ENCODE measurements around the gene GNG14.
"Not testable (repeated sequence)": the region's sequence is repeated elsewhere in the genome, so short reads cannot be mapped to it uniquely, and the experiment has no call there.

The GNG14 gene

DNA sequence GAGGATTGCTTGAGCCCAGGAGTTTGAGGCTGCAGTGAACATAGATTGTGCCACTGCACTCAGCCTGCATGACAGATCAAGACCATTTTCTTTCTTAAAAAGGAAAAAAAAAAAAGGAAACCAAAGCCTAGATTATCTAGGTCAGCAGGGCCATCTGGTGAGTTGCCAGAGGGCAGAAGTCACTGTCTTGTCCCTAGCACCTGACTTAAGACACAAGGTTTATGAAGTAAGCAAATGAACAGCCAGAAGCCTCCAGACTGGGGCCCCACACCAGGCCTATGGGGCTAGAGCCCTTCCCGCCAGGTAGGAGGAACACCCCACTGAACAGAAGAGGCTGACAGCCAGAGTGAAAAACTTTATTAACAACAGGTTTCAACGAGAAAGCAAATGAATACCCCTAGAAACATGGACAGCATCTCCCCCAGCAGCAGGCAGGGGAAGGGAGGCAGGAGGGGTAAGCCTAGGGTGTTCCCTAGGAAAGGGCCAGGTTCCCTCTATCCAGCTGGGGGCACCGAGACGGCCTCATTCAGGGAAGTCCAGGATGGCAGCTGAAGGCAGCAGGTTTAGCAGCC, 20.0 kb upstream of the GNG14 start:
- DNase-seq = peak; percentile 15

DNA sequence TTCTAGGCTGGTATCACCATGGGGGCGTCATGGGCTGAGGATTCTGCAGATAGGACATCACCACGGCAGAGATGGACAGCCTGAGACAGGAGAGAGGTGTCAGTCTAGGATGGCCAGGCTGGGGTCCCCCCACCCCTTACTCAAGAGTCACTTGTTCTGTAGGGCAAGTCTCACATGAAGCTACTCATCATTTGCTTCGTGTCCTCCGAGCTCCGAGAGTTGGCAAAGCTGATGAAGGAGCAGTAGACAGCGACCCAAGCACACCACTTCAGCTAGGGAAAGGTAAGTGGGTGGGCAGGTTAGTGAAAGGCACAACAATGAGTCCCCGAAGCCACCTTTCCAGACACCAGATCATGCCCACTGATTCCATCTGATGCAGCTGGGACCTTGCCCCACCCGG, 19.5 kb upstream of the GNG14 start:
- no peak for DNase-seq

DNA sequence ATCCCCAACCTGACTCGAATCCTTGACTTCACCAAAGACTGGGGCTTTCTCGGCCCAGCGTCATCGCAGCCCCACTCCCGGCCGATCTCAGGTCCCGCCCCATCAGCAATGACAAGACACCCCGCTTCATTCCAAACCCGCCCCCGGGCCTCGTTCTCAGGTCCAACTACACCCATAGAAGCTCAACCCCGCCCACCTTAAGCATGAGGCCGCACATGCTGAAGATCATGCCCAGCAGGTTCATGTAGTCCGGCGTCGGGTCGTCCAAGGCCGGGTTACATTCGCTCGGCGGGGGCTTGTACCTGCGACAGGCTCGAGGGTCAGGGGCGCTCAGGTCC, 18.9 kb upstream of the GNG14 start:
- DNase-seq = peak; percentile 80

DNA sequence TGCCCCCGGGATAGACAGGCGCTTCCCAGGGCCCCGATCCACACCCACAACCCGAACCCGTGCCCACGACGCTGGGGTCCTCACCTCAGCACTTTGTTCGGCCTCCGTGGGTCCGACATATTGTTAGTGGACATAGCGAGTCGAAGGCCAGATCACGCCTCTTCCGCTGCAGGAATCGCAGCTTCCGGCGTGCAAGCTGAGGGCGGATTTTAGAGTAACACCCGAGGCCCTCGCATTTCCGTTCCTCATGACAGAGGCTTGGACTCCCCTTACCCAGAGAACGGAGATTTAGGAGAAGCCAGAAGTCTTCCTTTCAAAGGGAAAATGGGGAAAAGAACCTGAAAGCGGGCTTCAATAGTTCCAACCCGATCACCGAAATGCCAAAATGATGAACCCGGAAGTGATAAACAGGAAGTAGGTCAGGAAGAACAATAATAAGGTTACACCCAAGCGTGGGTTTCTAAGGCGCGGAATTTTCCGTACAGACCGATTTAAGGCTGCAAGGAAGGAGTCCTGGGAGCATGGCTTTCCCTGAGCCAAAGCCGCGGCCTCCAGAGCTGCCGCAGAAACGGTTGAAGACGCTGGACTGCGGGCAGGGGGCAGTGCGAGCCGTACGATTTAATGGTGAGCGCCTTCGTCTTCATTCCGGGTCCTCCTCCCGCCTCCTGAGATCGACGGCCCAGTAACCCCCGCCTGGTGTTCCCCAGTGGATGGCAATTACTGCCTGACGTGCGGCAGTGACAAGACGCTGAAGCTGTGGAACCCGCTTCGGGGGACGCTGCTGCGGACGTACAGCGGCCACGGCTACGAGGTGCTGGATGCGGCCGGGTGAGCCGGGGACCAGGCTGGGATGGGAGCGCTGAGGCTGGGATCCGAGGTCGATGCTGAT, 18.3 kb upstream of the GNG14 start:
- DNase-seq = peak; percentile 91

DNA sequence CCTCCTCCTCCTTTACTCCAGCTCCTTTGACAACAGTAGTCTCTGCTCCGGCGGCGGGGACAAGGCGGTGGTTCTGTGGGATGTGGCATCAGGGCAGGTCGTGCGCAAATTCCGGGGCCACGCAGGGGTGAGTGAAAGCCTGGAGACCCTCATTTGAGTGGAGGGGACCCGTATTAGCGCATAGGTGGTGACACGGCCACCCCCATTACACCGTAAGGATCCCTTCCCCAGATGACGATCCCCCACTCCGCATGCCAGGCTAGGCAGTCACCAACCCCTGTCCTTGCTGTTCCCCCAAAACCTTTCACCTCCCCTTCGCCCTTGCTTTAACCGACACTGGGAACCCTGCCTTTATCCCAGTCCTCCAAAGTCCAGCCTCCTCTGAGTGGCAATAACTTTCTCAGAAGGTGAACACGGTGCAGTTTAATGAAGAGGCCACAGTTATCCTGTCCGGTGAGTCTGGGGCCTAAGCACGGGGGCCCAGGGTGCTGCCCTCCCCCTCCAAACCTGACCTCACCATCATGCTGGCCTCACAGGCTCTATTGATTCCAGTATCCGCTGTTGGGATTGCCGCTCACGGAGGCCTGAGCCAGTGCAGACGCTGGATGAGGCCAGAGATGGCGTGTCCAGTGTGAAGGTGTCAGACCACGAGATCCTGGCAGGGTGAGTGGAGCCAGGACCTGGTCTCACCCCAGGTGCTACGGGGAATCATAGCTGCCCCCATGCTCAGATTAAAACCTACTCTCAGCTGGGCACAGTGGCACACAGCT, 17.5 kb upstream of the GNG14 start:
- no peak for DNase-seq

DNA sequence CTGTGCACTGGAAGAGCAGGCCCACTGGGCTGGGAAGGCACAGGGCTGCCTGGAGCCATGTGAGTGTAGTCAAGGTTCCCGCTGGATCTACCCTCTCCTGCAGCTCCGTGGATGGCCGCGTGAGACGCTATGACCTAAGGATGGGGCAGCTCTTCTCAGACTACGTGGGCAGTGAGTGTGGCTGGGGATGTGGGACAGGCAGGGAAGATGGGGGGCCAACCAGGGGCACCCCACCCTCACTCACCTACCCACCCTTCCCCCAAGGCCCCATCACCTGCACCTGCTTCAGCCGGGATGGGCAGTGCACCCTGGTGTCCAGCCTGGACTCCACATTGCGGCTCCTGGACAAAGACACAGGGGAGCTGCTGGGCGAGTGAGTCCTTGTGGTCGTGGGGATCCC, 15.1 kb upstream of the GNG14 start:
- DNase-seq = no peak

DNA sequence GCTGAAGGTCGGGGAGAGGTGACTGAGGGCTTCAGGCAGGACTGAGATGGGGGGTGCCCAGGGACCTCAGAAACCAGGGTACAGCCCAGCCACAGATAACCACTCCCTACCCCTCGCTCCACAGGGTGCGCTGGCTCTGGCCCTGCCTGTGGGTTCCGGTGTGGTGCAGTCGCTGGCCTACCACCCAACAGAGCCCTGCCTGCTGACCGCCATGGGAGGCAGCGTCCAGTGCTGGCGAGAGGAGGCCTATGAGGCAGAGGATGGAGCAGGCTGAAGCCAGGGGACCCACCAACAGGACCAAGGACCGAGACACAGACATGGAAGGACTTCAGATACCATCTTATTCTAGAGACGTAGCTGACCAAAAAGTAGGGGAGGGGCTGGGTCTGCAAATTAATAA, 12.4 kb upstream of the GNG14 start:
- DNase-seq = no peak

DNA sequence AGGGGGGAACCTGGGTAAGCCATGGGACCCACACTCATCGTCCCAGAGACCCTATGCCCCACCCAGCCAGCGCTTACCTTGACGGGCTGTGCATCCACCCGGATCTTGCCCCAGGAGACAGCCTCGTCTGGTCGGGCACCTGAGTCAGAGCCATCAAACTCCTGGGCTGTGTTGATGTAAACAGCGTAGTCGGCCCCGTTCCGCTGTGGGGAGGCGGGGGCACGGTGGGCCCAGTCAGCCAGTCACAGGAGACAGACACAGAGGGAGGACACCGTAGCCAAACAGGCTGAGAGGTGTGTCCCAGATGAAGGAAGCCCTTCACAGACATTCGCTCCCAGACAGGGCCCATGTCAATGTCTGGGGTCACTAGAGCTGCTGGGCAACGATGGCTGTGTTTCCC, 11.9 kb upstream of the GNG14 start:
- DNase-seq = no peak

DNA sequence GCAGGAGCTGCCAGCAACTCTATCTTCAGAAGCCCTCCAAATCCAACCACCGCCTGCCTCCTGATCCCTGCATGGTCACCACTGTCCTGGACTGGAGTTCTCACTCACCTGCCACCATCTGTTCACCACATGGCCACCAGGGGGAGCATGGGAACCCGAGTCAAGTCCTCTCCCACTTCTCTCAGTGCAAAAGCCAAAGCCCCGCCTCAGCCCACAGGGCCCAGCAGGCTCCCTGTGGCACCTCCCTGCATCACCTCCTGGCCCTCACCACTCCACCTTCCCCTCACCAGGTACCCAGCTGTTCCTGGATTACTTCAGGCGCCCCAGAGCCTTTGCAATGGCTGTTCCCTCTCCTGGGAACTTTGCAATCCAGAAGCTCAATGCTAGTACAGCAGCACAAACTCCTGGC, 11.4 kb upstream of the GNG14 start:
- DNase-seq = peak; percentile 93

DNA sequence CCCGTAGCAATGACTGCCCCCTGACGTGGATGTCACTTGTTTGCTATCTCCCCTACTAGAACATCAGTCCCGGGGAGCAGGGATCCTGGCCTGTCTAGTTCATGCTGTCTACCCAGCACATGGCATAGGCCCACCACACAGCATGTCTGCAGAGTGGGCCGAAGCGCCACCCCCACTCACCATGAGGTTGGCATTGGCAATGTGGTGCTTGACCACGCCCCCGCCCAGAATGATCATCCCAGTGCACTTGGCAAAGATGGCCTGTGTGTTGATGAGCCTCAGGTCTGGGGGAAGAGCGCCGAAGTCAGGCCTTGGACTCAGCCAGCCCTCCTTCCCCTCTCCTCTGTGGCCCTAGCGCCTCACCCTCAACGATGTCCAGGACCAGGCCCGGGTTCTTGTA, 10.9 kb upstream of the GNG14 start:
- no peak for DNase-seq

DNA sequence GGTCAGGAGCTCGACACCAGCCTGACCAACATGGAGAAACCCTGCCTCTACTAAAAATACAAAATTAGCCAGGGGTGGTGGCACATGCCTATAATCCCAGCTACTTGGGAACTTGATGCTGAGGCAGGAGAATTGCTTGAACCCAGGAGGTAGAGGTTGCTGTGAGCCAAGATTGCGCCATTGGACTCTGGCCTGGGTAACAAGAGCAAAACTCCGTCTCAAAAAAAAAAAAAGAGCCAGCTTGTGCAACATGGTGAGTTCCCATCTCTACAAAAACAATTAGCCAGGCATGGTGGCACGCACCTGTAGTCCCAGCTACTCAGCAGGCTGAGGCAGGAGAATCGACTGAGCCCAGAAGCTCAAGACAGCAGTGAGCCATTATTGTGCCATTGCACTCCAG, 9.8 kb upstream of the GNG14 start:
- not testable (repeated sequence) for DNase-seq

DNA sequence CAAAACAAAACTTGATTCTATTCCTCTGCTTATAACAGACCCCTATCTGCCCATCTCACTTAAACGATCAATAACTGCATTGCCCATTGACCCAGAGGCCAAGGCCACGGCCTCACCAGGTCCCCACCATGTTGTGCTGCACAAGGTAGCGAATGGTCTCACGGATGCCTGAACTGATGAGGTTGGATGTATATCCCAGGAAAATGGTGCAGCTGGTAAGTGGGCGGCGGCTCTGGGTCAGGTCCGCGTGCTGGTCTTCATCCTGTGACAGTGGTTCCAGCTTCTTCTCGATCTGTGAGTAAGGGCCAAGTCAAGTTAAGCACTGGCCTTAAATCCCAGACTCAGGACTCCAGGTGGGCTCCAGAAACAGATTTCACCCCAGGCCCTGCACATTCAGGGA, 7.8 kb upstream of the GNG14 start:
- DNase-seq = no peak

DNA sequence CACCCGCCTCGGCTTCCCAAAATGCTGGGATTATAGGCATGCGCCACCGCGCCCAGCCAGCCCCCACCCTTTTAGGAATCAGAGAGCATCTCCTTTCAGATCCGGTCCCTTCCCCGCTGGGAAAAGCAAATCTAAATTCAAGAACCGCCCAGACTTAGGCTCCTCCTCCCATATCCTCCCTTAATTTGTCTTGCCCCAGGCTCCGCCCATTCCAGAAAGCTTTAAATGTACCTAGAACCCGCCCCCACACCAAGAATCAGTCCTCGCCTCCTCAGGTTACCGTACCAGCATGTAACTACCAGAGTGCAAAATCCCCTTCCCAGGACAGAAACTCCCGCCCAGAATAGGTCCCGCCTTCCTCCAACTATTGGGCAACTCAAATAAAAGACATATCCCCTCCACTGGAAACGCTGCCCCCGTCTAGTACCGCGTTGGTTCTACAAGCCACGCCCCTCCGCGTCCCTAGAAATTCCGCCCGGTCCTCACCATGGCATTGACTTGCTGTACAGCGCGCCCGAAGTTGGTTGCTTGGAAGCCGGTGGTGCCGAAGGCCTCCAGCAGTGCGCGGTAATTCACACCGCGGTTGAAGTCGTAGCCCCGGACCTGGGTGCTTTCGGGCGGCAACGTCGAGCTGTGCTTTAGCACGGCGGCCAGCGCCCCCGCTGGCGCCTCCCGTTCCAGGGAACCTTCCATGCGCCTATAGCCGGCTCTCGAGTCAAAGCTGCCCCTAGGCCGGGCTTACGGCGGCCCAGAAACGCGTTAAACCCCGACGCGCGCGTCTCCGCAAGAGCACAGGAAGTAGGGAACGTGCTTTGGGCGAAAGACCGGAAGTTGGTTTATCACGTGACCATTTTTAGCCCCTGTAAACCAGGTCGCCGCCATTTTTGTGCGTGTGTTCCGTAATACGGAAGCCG, 6.5 kb upstream of the GNG14 start, which contains the start of gene DHPS:
Gene DHPS (minus strand): TSS at position 807 of the 914 bp plus-strand sequence. CDS start 114 bp downstream, at position 693.
- DNase-seq = peak; percentile 99

DNA sequence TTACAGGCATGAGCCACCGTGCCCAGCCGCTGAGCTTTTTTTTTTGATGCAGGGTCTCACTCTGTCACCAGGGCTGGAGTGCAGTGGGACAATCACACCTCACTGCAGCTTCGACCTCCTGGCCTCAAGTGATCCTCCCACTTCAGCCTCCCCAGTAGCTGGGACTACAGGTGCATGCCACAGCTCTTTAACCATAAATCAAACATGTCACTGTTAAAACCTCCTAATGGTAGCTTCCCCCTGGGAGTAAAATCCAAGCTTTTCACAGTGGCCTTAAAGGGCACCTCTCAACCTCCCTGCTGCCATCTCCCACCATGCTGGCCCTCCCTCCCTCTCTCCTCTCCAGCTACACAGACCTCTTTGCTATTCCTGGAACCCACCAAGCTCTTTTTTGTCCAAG, 2.0 kb upstream of the GNG14 start:
- DNase-seq = no peak

DNA sequence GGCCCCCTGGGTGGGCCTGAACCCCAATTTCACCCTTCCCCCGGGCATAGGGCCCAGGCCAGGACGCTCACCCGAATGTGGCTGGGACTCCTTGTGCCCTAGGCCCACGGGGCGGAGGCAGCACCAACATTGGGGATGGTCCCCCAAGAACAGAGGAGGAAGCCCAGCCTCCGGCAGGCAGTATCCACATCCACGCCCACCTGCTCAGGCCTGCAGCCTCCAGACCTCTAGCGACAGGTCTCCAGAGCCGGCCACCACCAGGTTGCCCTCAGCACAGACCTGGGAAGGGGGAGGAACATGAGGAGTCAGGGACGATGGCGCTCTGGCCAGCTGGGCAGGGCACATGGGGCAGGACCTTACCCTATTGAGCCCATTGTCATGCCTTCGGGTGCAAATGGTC, 1.2 kb downstream of the GNG14 start:
- DNase-seq = no peak

DNA sequence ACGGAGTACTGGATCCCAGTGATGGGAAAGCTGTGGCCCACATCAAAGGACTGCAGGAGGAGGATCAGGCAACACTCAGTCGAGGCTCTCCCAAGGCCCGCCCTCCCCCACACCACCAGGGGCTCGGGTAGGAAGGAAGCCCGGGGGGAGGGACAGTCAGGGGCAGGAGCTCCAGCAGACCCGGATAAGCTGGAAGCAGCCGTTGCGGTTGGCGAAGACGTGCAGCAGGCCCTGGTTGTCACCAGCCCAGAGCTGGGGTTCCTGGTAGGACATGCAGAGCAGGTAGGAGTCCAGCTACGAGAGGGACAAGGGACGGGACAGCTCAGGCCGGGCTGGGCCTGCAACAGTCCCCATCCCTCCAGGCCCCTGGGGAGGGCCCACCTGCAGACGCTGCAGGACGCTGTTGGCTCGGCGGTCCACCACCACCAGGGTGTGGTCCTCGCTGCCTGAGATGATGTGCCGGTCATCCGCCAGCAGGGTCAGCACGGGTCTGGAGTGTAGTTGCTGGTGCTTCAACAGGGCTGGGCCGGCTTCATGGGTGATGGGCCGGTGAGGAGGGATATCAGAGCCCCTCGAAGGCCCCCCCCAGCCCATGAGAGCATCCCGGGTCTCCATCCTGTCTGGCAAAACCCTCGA, 1.9 kb downstream of the GNG14 start:
- DNase-seq = peak; percentile 89

DNA sequence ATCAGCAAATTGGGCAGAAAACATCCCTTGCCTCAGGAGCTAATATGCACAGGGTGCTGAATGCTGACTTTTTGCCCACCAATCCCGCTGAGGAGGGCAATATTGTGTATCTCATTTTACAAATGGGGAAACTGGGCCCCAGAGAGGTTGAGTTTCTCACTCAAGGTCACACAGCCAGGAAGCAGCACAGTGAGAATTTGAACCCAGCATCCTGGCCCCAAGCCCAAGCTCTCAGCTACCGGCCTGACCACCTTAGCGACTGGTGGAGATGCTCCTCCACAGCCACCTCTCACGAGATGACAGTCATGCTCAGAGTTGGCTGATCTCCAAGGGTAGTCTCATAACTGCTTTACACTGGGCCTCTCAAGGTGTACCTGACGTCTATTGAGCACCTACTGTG, 5.2 kb downstream of the GNG14 start:
- DNase-seq = no peak

DNA sequence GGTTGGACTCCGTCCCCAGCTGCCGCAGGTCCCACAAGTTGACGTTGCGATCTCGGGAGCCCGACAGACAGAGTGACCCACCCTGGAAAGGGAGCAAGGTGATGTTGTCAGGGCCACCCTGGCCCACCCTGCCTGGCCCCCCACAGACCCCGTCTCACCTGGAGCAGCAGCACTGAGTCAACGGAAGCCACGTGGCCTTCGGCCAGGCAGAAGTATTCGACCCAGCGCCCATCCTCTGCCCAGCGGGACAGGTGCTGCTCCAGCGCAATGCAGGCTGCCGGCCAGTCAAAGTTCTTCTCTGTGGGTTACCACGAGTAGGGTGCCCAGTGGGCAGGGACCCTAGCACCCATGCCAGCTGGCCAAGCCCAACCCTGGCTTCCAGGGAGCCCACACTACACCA, 6.8 kb downstream of the GNG14 start:
- DNase-seq = no peak

DNA sequence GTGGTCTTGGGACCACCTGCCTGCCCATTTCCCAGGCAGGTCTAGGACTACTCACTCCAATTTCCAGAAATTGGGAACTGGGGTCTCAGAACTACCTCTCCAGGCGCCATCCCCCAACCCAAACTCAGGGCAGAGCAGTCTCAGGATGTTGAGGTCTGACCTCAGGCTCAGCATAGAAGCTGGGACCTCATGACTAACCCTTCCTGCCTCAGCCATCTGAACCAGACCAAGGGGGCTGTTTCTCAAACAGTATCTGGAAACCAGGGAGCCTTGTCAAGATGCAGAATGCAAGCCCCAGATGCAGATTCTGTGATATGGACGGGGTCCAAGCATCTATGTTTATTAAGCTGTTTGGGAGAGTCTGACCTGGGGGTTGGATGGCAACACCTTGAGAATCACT, 7.3 kb downstream of the GNG14 start:
- DNase-seq = peak; percentile 45

DNA sequence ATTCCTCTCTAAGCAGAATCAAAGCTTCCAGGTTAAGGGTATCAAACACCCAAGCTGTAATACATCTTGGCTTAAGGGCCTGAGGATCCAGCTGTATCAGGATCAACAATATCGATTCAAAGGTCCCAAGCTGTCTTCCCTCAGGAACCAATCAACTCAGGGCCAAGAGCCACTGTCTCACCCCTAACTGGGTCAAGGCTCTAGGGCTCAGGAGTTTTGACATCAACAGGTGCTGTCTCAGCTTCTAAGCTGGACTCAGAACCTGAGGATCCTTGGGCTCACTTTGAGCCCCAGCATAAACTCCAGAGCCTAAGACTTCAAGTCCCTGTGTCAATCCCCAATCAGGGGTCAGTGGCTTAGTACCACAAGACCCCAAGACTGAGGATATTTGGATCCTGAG, 7.7 kb downstream of the GNG14 start:
- no peak for DNase-seq

DNA sequence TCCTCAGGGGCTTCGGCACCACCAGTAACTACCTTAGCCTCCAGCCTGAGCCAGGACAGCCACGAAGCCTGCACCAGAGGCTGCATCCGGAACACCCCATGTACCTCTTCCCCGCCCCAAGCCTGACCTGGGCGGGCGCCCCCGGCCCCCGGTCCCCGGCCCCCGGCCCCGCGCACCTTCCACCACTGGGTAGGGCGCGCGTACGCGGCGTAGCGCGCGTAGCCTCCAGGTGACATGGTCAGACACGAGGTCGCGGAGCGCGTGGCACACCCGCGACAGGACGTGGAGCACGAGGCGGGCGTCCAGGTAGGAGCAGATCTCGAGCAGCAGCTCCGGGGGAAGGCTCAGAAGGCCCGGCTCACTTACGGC, 8.2 kb downstream of the GNG14 start:
- peak; percentile 44 for DNase-seq
